ENCODE data around the gene APOBEC3H.

The APOBEC3H gene

GRCh38 chr22:39095971-39096370, 1.1 kb upstream of the APOBEC3H start:
- DNase-seq (ENCODE audit: low read depth): no peak

GRCh38 chr22:39098026-39098425, 982 bp downstream of the APOBEC3H start:
- no peak for DNase-seq (ENCODE audit: low read depth)
- no peak overlapping the region for H3K4me3 ChIP-seq (ENCODE audit: low read length)
- no peak for TF ChIP-seq CTCF (conservative IDR thresholded peaks at IDR 0.05; ENCODE audit: low read length)

More at GRCh38 chr22:39095971-39096370, 1.1 kb upstream of the APOBEC3H start:
- no peak for TF ChIP-seq CTCF (conservative IDR thresholded peaks at IDR 0.05; ENCODE audit: low read length)
- H3K4me3 ChIP-seq (ENCODE audit: low read length): no peak overlapping the region

GRCh38 chr22:39098576-39098975, 1.5 kb downstream of the APOBEC3H start:
- no peak for DNase-seq (ENCODE audit: low read depth)

GRCh38 chr22:39101226-39101625, 4.2 kb downstream of the APOBEC3H start:
- H3K4me3 ChIP-seq (ENCODE audit: low read length): no peak overlapping the region
- TF ChIP-seq CTCF (conservative IDR thresholded peaks at IDR 0.05; ENCODE audit: low read length): no peak
- DNase-seq (ENCODE audit: low read depth): no peak

More at GRCh38 chr22:39098576-39098975, 1.5 kb downstream of the APOBEC3H start:
- no peak overlapping the region for H3K4me3 ChIP-seq (ENCODE audit: low read length)
- TF ChIP-seq CTCF (conservative IDR thresholded peaks at IDR 0.05; ENCODE audit: low read length): no peak

- H3K4me3 ChIP-seq (ENCODE audit: low read length): no peak overlapping the region
- no peak for TF ChIP-seq CTCF (conservative IDR thresholded peaks at IDR 0.05; ENCODE audit: low read length)
- DNase-seq (ENCODE audit: low read depth): no peak
Observed at GRCh38 chr22:39103431-39103830, 6.4 kb downstream of the APOBEC3H start.

GRCh38 chr22:39106326-39106725, 9.3 kb downstream of the APOBEC3H start:
- DNase-seq (ENCODE audit: low read depth): no peak
- H3K4me3 ChIP-seq (ENCODE audit: low read length): no peak overlapping the region
- no peak for TF ChIP-seq CTCF (conservative IDR thresholded peaks at IDR 0.05; ENCODE audit: low read length)

GRCh38 chr22:39108487-39108886, 11.4 kb downstream of the APOBEC3H start:
- DNase-seq (ENCODE audit: low read depth): no peak
- no peak for TF ChIP-seq CTCF (conservative IDR thresholded peaks at IDR 0.05; ENCODE audit: low read length)
- H3K4me3 ChIP-seq (ENCODE audit: low read length): no peak overlapping the region

Data from AG10803 (cell line).